K562 (cell line): Measurements from ENCODE around the gene CREG1. TPM values are rescaled to one million over a fixed set of nuclear protein-coding genes. Genes with fewer than 3 reads are reported as not detected.

Experiments
- FOSL1 ChIP-seq: fragments of 200-800 bp; sonication (Bioruptor generic); conservative IDR thresholded peaks from 2 replicates; pipeline ENCODE4 v1.6.1; 2016; ENCODE audit warnings: missing genetic modification characterization, missing compliant biosample characterization
- NFIC ChIP-seq: fragments of 450-650 bp; IDR thresholded peaks from 2 replicates; pipeline ENCODE4 v1.6.1; 2017; ENCODE audit warnings: mild to moderate bottlenecking, inconsistent platforms
- NR1H2 ChIP-seq: sonication (generic); formaldehyde crosslinking; IDR thresholded peaks from 2 replicates; pipeline ENCODE4 v1.4.0; 2020; ENCODE audit warnings: mild to moderate bottlenecking, missing genetic modification reagents
- RBM14 ChIP-seq: fragments of 200-400 bp; formaldehyde crosslinking; IDR thresholded peaks from 2 replicates; pipeline ENCODE4 v1.6.1; 2018; ENCODE audit warnings: low read depth, mild to moderate bottlenecking, low read length, moderate library complexity, borderline replicate concordance; ENCODE audit not compliant: insufficient read depth
- ZEB2 ChIP-seq: fragments of 450-650 bp; IDR thresholded peaks from 2 replicates; pipeline ENCODE4 v1.6.1; 2016
- polyA plus RNA-seq, 8 experiments: library from polyadenylated mRNA; depleted of rRNA in 4 of 8; stranded (reverse) in 5 of 8; unstranded in 3 of 8; fragments of >200 nt; fragmentation: Nextera tagmentation in 2 of 8; fragmentation: Illumina TruSeq in 1 of 8; extraction: Ambion mirVana in 2 of 8; extraction: Trizol in 1 of 8; gene quantifications; 2 replicates each; pipeline versions ENCODE4 v1.2.1 to v1.2.3, GENCODE V29; 2011 to 2014; ENCODE audit warnings: inconsistent platforms in 1 of 8, missing spikeins in 1 of 8
- total RNA-seq, 7 experiments: library from RNA; depleted of rRNA in 6 of 7; stranded (reverse); fragments of >200 nt in 6 of 7; fragmentation: Illumina TruSeq in 2 of 7; extraction: Trizol in 2 of 7; gene quantifications; 2 replicates each; pipeline versions ENCODE4 v1.2.1 to v1.2.3, GENCODE V29; 2011 to 2021; ENCODE audit warnings: low replicate concordance in 1 of 7
- TF ChIP-seq, protein P1 (sequence below): fragments of 250-450 bp; sonication (Bioruptor Pico); IDR thresholded peaks from 2 replicates; pipeline ENCODE4 v1.4.0; 2020; ENCODE audit warnings: mild to moderate bottlenecking, moderate library complexity, borderline replicate concordance
- TF ChIP-seq, protein P2 (sequence below), 3 experiments: fragments of 200-800 bp in 1 of 3; fragments of 250-450 bp in 1 of 3; fragments of 450-650 bp in 1 of 3; sonication (Bioruptor Pico) in 1 of 3; sonication (Bioruptor generic) in 1 of 3; formaldehyde crosslinking in 1 of 3; IDR thresholded peaks; 2 replicates each; pipeline versions ENCODE4 v1.6.1 to v1.8.0; 2016 to 2022; ENCODE audit warnings: mild to moderate bottlenecking in 2 of 3, missing genetic modification characterization in 2 of 3, missing compliant biosample characterization in 1 of 3, moderate library complexity in 1 of 3
- TF ChIP-seq, protein P3 (sequence below): fragments of 150-350 bp; conservative IDR thresholded peaks from 2 replicates; pipeline ENCODE4 v1.6.1; 2014; ENCODE audit warnings: low read length
- TF ChIP-seq, protein P4 (sequence below), 2 experiments: fragments of 150-350 bp in 1 of 2; IDR thresholded peaks; 2 replicates each; pipeline ENCODE4 v1.6.1; 2012 to 2016; ENCODE audit warnings: low read depth in 2 of 2, low read length in 2 of 2, mild to moderate bottlenecking in 1 of 2, moderate library complexity in 1 of 2
- TF ChIP-seq, protein P5 (sequence below): IDR thresholded peaks from 2 replicates; pipeline ENCODE4 v1.6.1; 2011; ENCODE audit not compliant: insufficient read length; ENCODE audit errors: extremely low read depth

Gene CREG1
- total and polyA plus RNA-seq, 9 of the 15 experiments (the other 6 are each of a cell fraction or from before 2014, with no cell fraction given) = 45.7 to 272 (median 161) TPM

DNA sequence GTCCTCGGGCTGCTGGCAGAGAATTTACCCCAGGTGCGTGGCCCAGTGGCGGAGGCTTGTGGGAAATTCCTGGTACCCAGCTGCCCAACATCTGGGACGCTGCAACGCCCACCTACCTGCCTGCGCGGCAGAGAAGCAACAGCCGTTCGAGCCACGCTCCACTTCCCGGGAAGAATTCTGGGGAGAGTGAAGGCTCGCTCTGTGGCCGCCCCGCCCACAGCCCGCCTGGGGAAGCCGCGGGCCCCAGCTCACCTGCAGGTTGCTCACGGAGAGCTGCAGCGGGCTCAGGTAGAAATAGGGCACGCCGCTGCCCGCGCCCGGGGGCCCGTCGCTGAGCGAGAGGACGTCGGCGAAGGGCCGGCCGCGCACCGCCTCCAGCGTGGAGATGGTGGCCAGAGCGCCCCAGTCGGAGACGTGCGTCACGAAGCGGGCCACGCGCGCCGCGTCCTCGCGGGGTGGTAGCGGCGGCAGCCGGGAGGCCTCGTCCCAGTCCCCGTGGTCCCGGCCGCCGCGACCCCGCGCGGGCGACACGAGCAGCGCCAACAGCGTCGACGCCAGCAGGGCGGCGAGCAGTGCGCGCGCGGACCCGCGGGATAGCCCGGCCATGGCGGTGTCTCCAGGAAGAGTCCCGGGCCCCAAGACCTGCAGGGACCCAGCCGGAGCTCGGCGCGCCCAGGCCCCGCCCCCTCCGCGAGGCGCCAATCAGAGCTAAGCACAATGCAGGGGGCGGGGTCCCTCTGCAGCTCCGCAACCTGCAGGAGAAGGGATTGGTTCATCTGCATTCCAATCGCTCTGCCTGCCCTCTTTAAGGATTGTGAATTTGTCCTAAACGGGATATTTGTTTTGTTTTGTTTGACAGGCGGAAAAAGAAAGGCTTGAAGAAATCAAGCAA is at the start of gene CREG1 (continued):
- TF ChIP-seq, protein P1, sequence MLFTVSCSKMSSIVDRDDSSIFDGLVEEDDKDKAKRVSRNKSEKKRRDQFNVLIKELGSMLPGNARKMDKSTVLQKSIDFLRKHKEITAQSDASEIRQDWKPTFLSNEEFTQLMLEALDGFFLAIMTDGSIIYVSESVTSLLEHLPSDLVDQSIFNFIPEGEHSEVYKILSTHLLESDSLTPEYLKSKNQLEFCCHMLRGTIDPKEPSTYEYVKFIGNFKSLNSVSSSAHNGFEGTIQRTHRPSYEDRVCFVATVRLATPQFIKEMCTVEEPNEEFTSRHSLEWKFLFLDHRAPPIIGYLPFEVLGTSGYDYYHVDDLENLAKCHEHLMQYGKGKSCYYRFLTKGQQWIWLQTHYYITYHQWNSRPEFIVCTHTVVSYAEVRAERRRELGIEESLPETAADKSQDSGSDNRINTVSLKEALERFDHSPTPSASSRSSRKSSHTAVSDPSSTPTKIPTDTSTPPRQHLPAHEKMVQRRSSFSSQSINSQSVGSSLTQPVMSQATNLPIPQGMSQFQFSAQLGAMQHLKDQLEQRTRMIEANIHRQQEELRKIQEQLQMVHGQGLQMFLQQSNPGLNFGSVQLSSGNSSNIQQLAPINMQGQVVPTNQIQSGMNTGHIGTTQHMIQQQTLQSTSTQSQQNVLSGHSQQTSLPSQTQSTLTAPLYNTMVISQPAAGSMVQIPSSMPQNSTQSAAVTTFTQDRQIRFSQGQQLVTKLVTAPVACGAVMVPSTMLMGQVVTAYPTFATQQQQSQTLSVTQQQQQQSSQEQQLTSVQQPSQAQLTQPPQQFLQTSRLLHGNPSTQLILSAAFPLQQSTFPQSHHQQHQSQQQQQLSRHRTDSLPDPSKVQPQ (CRISPR knock-in tag) = no peak
- TF ChIP-seq, protein P2, sequence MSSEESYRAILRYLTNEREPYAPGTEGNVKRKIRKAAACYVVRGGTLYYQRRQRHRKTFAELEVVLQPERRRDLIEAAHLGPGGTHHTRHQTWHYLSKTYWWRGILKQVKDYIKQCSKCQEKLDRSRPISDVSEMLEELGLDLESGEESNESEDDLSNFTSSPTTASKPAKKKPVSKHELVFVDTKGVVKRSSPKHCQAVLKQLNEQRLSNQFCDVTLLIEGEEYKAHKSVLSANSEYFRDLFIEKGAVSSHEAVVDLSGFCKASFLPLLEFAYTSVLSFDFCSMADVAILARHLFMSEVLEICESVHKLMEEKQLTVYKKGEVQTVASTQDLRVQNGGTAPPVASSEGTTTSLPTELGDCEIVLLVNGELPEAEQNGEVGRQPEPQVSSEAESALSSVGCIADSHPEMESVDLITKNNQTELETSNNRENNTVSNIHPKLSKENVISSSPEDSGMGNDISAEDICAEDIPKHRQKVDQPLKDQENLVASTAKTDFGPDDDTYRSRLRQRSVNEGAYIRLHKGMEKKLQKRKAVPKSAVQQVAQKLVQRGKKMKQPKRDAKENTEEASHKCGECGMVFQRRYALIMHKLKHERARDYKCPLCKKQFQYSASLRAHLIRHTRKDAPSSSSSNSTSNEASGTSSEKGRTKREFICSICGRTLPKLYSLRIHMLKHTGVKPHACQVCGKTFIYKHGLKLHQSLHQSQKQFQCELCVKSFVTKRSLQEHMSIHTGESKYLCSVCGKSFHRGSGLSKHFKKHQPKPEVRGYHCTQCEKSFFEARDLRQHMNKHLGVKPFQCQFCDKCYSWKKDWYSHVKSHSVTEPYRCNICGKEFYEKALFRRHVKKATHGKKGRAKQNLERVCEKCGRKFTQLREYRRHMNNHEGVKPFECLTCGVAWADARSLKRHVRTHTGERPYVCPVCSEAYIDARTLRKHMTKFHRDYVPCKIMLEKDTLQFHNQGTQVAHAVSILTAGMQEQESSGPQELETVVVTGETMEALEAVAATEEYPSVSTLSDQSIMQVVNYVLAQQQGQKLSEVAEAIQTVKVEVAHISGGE (CRISPR knock-in tag; IDR thresholded peaks at IDR 0.05) = peak in 1 of 3 experiments; percentile 67; a peak in 3 of 6 replicates
- TF ChIP-seq, protein P3, sequence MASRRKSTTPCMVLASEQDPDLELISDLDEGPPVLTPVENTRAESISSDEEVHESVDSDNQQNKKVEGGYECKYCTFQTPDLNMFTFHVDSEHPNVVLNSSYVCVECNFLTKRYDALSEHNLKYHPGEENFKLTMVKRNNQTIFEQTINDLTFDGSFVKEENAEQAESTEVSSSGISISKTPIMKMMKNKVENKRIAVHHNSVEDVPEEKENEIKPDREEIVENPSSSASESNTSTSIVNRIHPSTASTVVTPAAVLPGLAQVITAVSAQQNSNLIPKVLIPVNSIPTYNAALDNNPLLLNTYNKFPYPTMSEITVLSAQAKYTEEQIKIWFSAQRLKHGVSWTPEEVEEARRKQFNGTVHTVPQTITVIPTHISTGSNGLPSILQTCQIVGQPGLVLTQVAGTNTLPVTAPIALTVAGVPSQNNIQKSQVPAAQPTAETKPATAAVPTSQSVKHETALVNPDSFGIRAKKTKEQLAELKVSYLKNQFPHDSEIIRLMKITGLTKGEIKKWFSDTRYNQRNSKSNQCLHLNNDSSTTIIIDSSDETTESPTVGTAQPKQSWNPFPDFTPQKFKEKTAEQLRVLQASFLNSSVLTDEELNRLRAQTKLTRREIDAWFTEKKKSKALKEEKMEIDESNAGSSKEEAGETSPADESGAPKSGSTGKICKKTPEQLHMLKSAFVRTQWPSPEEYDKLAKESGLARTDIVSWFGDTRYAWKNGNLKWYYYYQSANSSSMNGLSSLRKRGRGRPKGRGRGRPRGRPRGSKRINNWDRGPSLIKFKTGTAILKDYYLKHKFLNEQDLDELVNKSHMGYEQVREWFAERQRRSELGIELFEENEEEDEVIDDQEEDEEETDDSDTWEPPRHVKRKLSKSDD = 0 out of 2 replicates have a peak, but pooled peaks have one; percentile 56
- TF ChIP-seq ZEB2 = peak; percentile 72; the same call in 1 of the 2 replicates
- TF ChIP-seq, protein P4, sequence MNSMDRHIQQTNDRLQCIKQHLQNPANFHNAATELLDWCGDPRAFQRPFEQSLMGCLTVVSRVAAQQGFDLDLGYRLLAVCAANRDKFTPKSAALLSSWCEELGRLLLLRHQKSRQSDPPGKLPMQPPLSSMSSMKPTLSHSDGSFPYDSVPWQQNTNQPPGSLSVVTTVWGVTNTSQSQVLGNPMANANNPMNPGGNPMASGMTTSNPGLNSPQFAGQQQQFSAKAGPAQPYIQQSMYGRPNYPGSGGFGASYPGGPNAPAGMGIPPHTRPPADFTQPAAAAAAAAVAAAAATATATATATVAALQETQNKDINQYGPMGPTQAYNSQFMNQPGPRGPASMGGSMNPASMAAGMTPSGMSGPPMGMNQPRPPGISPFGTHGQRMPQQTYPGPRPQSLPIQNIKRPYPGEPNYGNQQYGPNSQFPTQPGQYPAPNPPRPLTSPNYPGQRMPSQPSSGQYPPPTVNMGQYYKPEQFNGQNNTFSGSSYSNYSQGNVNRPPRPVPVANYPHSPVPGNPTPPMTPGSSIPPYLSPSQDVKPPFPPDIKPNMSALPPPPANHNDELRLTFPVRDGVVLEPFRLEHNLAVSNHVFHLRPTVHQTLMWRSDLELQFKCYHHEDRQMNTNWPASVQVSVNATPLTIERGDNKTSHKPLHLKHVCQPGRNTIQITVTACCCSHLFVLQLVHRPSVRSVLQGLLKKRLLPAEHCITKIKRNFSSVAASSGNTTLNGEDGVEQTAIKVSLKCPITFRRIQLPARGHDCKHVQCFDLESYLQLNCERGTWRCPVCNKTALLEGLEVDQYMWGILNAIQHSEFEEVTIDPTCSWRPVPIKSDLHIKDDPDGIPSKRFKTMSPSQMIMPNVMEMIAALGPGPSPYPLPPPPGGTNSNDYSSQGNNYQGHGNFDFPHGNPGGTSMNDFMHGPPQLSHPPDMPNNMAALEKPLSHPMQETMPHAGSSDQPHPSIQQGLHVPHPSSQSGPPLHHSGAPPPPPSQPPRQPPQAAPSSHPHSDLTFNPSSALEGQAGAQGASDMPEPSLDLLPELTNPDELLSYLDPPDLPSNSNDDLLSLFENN (IDR thresholded peaks at IDR 0.05; ENCODE audit: low read depth in 2 of 2, low read length in 2 of 2) = peak in 1 of 2 experiments; percentile 63; a peak in 1 of 4 replicates
- TF ChIP-seq NFIC = peak; percentile 8; the same call in 1 of the 2 replicates
- TF ChIP-seq, protein P5, sequence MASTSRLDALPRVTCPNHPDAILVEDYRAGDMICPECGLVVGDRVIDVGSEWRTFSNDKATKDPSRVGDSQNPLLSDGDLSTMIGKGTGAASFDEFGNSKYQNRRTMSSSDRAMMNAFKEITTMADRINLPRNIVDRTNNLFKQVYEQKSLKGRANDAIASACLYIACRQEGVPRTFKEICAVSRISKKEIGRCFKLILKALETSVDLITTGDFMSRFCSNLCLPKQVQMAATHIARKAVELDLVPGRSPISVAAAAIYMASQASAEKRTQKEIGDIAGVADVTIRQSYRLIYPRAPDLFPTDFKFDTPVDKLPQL = no peak
- no peak for TF ChIP-seq NR1H2 (CRISPR knock-in tag)
- TF ChIP-seq FOSL1 = peak; percentile 44; the same call in 1 of the 2 replicates
- 0 out of 2 replicates have a peak, but pooled peaks have one; percentile 75 for TF ChIP-seq RBM14
